ENCODE measurements around the gene AKR7A3. TPM values are rescaled to one million over a fixed set of nuclear protein-coding genes. Genes with fewer than 3 reads are reported as not detected.

The AKR7A3 gene
- total and polyA plus RNA-seq, 3 donors from 2014 or later = 2.3 to 6.5 (median 6.2) TPM

GRCh38 chr1:19310720-19311502 lies 22.3 kb upstream of the AKR7A3 start:
- Histone ChIP-seq H3K27me3 (no peaks in the 10 kb centered on the region), H3K36me3 (ENCODE audit: low read depth, missing control alignments) (no peaks in the 10 kb centered on the region), H3K27ac (peak overlapping the region; percentile 24 to 91), H3K9me3 (no peaks in the 10 kb centered on the region), H3K4me1 (peaks cover 23% of the 10 kb centered on the region), H3K4me3 (peak overlapping the region; percentile 81 to 97)
- intact Hi-C loops (cut with DNase I; ENCODE audit: low total_unique reads) = no loop called here
- WGBS, 2 donors = 24 to 33% methylated on average over 13 of the region's 13 CpGs
- TF ChIP-seq POLR2A (IDR thresholded peaks at IDR 0.05) = no peak
- TF ChIP-seq, protein P1, sequence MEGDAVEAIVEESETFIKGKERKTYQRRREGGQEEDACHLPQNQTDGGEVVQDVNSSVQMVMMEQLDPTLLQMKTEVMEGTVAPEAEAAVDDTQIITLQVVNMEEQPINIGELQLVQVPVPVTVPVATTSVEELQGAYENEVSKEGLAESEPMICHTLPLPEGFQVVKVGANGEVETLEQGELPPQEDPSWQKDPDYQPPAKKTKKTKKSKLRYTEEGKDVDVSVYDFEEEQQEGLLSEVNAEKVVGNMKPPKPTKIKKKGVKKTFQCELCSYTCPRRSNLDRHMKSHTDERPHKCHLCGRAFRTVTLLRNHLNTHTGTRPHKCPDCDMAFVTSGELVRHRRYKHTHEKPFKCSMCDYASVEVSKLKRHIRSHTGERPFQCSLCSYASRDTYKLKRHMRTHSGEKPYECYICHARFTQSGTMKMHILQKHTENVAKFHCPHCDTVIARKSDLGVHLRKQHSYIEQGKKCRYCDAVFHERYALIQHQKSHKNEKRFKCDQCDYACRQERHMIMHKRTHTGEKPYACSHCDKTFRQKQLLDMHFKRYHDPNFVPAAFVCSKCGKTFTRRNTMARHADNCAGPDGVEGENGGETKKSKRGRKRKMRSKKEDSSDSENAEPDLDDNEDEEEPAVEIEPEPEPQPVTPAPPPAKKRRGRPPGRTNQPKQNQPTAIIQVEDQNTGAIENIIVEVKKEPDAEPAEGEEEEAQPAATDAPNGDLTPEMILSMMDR (IDR thresholded peaks at IDR 0.05) = no peak
- DNase-seq = no peak

DNA sequence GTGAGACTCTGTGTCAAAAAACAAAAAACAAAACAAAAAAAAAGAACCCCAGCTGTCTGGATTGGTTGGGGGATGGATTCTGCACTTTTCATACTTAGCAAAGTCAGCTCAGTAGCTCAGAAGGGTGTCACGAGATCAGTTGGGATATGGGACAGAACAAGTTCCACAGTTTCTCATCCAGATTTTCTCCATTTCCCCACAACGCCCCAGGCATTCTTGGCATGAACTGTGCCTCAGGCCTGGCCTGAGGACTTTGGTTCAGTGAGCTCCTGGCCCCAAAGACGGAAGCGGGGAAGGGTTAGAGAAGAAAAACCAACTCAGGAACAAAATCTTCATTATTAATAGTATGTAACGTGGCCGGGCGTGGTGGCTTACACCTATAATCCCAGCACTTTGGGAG lies 21.5 kb upstream of the AKR7A3 start:
- Histone ChIP-seq H3K36me3 (ENCODE audit: low read depth, missing control alignments) (no peaks in the 10 kb centered on the region), H3K9me3 (no peaks in the 10 kb centered on the region), H3K27ac (no peak overlapping the region), H3K27me3 (no peaks in the 10 kb centered on the region), H3K4me3 (no peak overlapping the region), H3K4me1 (peaks cover 23% of the 10 kb centered on the region)
- WGBS, 2 donors = 87 to 88% methylated on average over 7 of the region's 7 CpGs
- intact Hi-C loops (cut with DNase I; ENCODE audit: low total_unique reads) = no loop called here
- DNase-seq = no peak
- no peak for TF ChIP-seq POLR2A (IDR thresholded peaks at IDR 0.05)
- TF ChIP-seq, protein P1 (IDR thresholded peaks at IDR 0.05) = no peak

DNA sequence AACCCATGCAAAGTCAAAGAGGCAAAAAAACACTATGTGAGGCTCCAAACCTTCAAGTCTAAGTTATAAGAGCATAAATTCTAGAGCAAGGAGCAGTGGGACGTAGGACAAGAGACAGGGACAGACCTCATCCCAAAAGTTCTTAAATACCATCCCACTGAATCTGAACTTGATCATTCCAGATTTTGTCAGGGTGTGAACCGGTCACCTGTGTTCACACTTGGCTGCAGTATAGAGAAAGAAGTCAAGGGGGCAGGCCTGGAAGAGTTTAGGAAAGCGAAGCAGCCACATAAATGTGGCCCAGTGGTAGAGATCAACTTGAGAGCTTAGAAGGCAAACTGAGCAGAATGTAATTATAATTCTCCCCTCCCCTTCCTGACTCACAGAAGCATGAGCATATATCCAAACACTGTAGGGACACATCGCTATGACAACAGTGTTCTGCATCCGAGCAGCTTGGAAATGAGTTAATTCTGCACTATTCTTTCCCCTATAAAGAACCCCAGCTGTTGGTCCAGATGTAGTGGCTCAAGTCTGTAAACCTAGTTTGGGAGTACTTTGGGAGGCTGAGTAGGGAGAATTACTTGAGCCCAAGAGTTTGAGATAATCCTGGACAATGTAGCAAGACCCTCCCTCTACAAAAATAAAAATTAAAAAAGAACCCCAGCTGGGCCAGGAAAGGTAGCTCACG lies 20.7 kb upstream of the AKR7A3 start:
- Histone ChIP-seq H3K9me3 (no peaks in the 10 kb centered on the region), H3K27ac (no peak overlapping the region), H3K27me3 (no peaks in the 10 kb centered on the region), H3K36me3 (ENCODE audit: low read depth, missing control alignments) (no peaks in the 10 kb centered on the region), H3K4me1 (peaks cover 23% of the 10 kb centered on the region), H3K4me3 (no peak overlapping the region)
- intact Hi-C loops (cut with DNase I; ENCODE audit: low total_unique reads) = no loop called here
- 77 to 88% methylated on average over 6 of the region's 6 CpGs for WGBS, 2 donors
- no peak for TF ChIP-seq POLR2A (IDR thresholded peaks at IDR 0.05)
- TF ChIP-seq, protein P1 (IDR thresholded peaks at IDR 0.05) = no peak
- DNase-seq = no peak

DNA sequence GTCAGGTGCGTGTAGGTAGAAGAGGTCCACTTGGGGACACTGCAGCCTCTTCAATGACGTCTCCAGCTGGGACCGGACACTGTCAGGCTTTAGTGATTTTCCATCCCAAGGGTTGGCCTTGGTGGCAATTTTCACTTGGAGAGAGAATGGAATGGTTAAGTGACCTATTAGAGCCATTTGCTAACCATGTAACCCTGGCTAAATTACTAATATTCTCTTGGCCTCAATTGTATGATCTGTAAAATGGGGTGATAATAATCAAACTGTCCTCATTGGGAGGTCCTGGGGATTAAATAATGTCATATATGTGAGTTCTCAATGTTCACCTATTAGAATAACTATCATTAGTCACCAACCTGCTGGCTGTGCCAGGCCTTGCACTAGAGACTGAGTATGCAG lies 19.9 kb upstream of the AKR7A3 start:
- no peaks in the 10 kb centered on the region for H3K36me3 ChIP-seq (ENCODE audit: low read depth, missing control alignments)
- no peak overlapping the region for H3K4me3 ChIP-seq
- H3K9me3 ChIP-seq = no peaks in the 10 kb centered on the region
- no peak for DNase-seq
- no peak overlapping the region for H3K27ac ChIP-seq
- TF ChIP-seq, protein P1 (IDR thresholded peaks at IDR 0.05) = no peak
- TF ChIP-seq POLR2A (IDR thresholded peaks at IDR 0.05) = no peak
- H3K4me1 ChIP-seq = peaks cover 17% of the 10 kb centered on the region
- intact Hi-C loops (cut with DNase I; ENCODE audit: low total_unique reads) = no loop called here
- 92% methylated on average over 3 of the region's 3 CpGs; no CpG with 5 or more reads in 1 of the 2 donors for WGBS, 2 donors
- no peaks in the 10 kb centered on the region for H3K27me3 ChIP-seq
